Central memory CD8-positive, alpha-beta T cell (primary cell): Measurements from ENCODE around the gene ARHGEF4.

ENCODE experiments used
- ATAC-seq: fragments of 150-1000 bp; cut with Tn5 transposase; replicated peaks from 2 replicates; pipeline ENCODE4 v1.10.0; 2022; ENCODE audit warnings: mild to moderate bottlenecking, moderate FRiP score, moderate number of reproducible peaks; ENCODE audit not compliant: poor library complexity, severe bottlenecking; ENCODE audit errors: extremely low read depth
- DNase-seq, 2 donors: peaks; one replicate each; pipeline ENCODE4 v3.0.0; 2021; ENCODE audit warnings: low spot score in 2 of 2
- H3K27ac Mint-ChIP-seq: one replicate; pipeline ENCODE4 v1.8.0; 2022; ENCODE audit warnings: low read depth, mild to moderate bottlenecking, moderate library complexity, mixed read lengths
- H3K27me3 Mint-ChIP-seq: one replicate; pipeline ENCODE4 v1.8.0; 2022; ENCODE audit warnings: mixed read lengths
- H3K36me3 Mint-ChIP-seq: one replicate; pipeline ENCODE4 v1.8.0; 2022; ENCODE audit warnings: mild to moderate bottlenecking, moderate library complexity, mixed read lengths; ENCODE audit not compliant: insufficient read depth
- H3K4me1 Mint-ChIP-seq: one replicate; pipeline ENCODE4 v1.8.0; 2022; ENCODE audit warnings: mixed read lengths
- H3K4me3 Mint-ChIP-seq: one replicate; pipeline ENCODE4 v1.8.0; 2022; ENCODE audit warnings: mild to moderate bottlenecking, moderate library complexity, mixed read lengths
- H3K9me3 Mint-ChIP-seq: one replicate; pipeline ENCODE4 v1.8.0; 2022; ENCODE audit warnings: mixed read lengths

The ARHGEF4 gene

GRCh38 chr2:130807659-130808385 lies 28.9 kb upstream of the ARHGEF4 start:
- DNase-seq: no peak
- H3K9me3 Mint-ChIP-seq: no peaks in the 10 kb centered on the region
- H3K27ac Mint-ChIP-seq: no peak overlapping the region
- peaks cover 20% of the 10 kb centered on the region for H3K27me3 Mint-ChIP-seq
- no peak for ATAC-seq
- no peak overlapping the region for H3K4me3 Mint-ChIP-seq
- H3K36me3 Mint-ChIP-seq: no peaks in the 10 kb centered on the region
- H3K4me1 Mint-ChIP-seq: peaks cover 13% of the 10 kb centered on the region

DNA sequence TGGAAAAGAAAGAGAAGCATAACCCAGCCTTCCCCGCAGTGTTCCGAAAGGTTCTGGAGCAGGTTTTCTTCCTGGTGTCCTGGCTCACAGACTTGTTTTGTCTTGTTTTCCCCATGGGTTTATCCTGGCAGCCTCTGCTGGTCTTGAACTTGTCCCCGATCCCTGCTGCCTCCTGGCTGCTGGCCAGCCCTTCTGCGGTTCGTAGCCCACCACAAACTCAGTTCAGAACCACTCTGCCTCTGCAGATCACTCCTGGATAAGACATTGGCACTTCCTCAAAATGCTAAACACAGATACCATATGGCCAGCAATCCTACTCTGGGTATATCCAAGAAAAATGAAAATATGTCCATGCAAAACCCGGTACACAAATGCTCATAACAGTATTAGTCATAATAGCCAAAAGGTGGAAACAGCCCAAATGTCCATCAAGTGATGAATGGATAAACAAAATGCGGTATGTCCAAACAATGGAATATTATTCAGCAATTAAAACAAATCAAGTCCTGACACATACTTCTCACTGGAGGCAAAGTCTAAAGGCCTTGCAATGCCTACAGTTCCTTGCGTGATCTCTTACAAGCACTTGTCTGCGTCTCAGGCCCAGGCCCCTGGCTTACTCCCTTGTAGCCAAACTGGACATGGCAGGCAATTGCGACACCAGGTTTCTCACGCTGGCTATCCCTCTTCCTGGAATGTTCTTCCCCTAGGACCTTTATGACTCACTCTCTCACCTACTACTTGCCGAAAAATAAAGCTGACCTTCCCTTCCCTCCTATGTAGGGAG lies 28.0 kb upstream of the ARHGEF4 start:
- peaks cover 13% of the 10 kb centered on the region for H3K4me1 Mint-ChIP-seq
- H3K27me3 Mint-ChIP-seq: peaks cover 20% of the 10 kb centered on the region
- no peaks in the 10 kb centered on the region for H3K36me3 Mint-ChIP-seq
- H3K27ac Mint-ChIP-seq: no peak overlapping the region
- DNase-seq (no peak), ATAC-seq (no peak)
- no peak overlapping the region for H3K4me3 Mint-ChIP-seq
- no peaks in the 10 kb centered on the region for H3K9me3 Mint-ChIP-seq

GRCh38 chr2:130810490-130810889 lies 26.2 kb upstream of the ARHGEF4 start:
- no peaks in the 10 kb centered on the region for H3K9me3 Mint-ChIP-seq
- H3K4me1 Mint-ChIP-seq: peaks cover 13% of the 10 kb centered on the region
- H3K27ac Mint-ChIP-seq: no peak overlapping the region
- H3K36me3 Mint-ChIP-seq: no peaks in the 10 kb centered on the region
- no peak for ATAC-seq
- DNase-seq: no peak
- no peak overlapping the region for H3K4me3 Mint-ChIP-seq
- peaks cover 29% of the 10 kb centered on the region for H3K27me3 Mint-ChIP-seq

DNA sequence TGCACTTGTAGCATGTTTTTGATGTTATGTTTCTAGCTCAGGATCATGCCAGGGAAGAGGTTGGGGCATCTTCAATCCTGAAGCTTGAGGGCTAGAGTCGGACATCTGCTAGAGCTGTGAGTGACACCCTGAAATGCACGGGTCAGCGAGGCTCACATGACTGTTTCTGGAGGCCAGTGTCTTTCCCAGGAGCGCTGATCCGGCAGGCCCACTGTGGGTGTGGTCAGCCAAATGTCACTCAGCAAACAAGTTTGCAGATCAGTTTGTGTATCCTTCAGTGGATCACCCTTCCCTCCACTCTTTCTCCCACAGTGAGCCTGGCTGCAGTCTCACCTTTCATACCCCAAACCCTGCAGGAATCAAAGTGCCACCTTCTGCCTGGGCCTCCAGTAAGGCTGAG lies 23.0 kb upstream of the ARHGEF4 start:
- Mint-ChIP-seq H3K9me3 (no peaks in the 10 kb centered on the region), H3K4me1 (no peaks in the 10 kb centered on the region), H3K27me3 (peaks cover 24% of the 10 kb centered on the region), H3K36me3 (no peaks in the 10 kb centered on the region), H3K27ac (no peak overlapping the region), H3K4me3 (no peak overlapping the region)
- DNase-seq (no peak), ATAC-seq (no peak)

GRCh38 chr2:130814931-130815680 lies 21.6 kb upstream of the ARHGEF4 start:
- no peak for ATAC-seq
- Mint-ChIP-seq H3K27me3 (peaks cover 19% of the 10 kb centered on the region), H3K36me3 (no peaks in the 10 kb centered on the region), H3K4me3 (no peak overlapping the region), H3K4me1 (no peaks in the 10 kb centered on the region), H3K27ac (no peak overlapping the region), H3K9me3 (no peaks in the 10 kb centered on the region)
- DNase-seq: no peak

- Mint-ChIP-seq H3K9me3 (no peaks in the 10 kb centered on the region), H3K27ac (no peak overlapping the region), H3K4me1 (peaks cover 2% of the 10 kb centered on the region), H3K4me3 (no peak overlapping the region), H3K36me3 (peaks cover under 1% of the 10 kb centered on the region), H3K27me3 (peaks cover 11% of the 10 kb centered on the region)
- ATAC-seq: no peak
- DNase-seq: no peak
These were observed 17.9 kb upstream of the ARHGEF4 start for GRCh38 chr2:130818809-130819208.

GRCh38 chr2:130819226-130819607 lies 17.5 kb upstream of the ARHGEF4 start:
- ATAC-seq (no peak), DNase-seq (no peak)
- Mint-ChIP-seq H3K27me3 (peaks cover 11% of the 10 kb centered on the region), H3K4me3 (no peak overlapping the region), H3K9me3 (no peaks in the 10 kb centered on the region), H3K4me1 (peaks cover 6% of the 10 kb centered on the region), H3K36me3 (peaks cover 3% of the 10 kb centered on the region), H3K27ac (no peak overlapping the region)

- H3K9me3 Mint-ChIP-seq: no peaks in the 10 kb centered on the region
- H3K36me3 Mint-ChIP-seq: peaks cover 7% of the 10 kb centered on the region
- ATAC-seq: no peak
- peaks cover 9% of the 10 kb centered on the region for H3K27me3 Mint-ChIP-seq
- no peak overlapping the region for H3K4me3 Mint-ChIP-seq
- peaks cover 11% of the 10 kb centered on the region for H3K4me1 Mint-ChIP-seq
- no peak overlapping the region for H3K27ac Mint-ChIP-seq
- no peak for DNase-seq
These were observed 17.0 kb upstream of the ARHGEF4 start for GRCh38 chr2:130819608-130820278.

- Mint-ChIP-seq H3K27me3 (peaks cover 3% of the 10 kb centered on the region), H3K4me1 (peaks cover 12% of the 10 kb centered on the region), H3K27ac (no peak overlapping the region), H3K36me3 (peaks cover 7% of the 10 kb centered on the region), H3K9me3 (no peaks in the 10 kb centered on the region), H3K4me3 (no peak overlapping the region)
- ATAC-seq: no peak
- no peak for DNase-seq
These were observed 16.3 kb upstream of the ARHGEF4 start for GRCh38 chr2:130820279-130820861.

- peaks cover 10% of the 10 kb centered on the region for H3K36me3 Mint-ChIP-seq
- H3K9me3 Mint-ChIP-seq: no peaks in the 10 kb centered on the region
- no peaks in the 10 kb centered on the region for H3K27me3 Mint-ChIP-seq
- H3K27ac Mint-ChIP-seq: no peak overlapping the region
- no peak for ATAC-seq
- no peak overlapping the region for H3K4me3 Mint-ChIP-seq
- DNase-seq: no peak
- H3K4me1 Mint-ChIP-seq: peaks cover 12% of the 10 kb centered on the region
These were observed 14.8 kb upstream of the ARHGEF4 start for GRCh38 chr2:130821867-130822266.

GRCh38 chr2:130822766-130823165 lies 13.9 kb upstream of the ARHGEF4 start:
- Mint-ChIP-seq H3K27me3 (no peaks in the 10 kb centered on the region), H3K27ac (peak overlapping the region; percentile 61), H3K36me3 (peaks cover 10% of the 10 kb centered on the region), H3K9me3 (no peaks in the 10 kb centered on the region), H3K4me1 (peaks cover 12% of the 10 kb centered on the region), H3K4me3 (no peak overlapping the region)
- DNase-seq: no peak
- no peak for ATAC-seq
